MCF 10A (cell line): ENCODE results near the gene TNS3. TPM values are rescaled to one million over a fixed set of nuclear protein-coding genes. Genes with fewer than 3 reads are reported as not detected.

Experiments used
- BruUV-seq: library from RNA; stranded (reverse); fragments of 400-500 nt; replicated peaks from 2 replicates; lab custom pipeline; 2021; lab: Mats Ljungman, UMichigan
- CTCF ChIA-PET: fragments of 300-600 bp; sonication (Branson Sonifier 250); formaldehyde crosslinking; extraction: SDS; loops from one replicate; lab custom pipeline; 2021; ENCODE audit warnings: antibody characterized with exemption, inconsistent platforms; lab: Yijun Ruan, JAX
- POLR2A ChIA-PET: fragments of 300-600, 350-650 bp; sonication (Branson Sonifier 250); formaldehyde crosslinking; extraction: SDS; loops from one replicate; lab custom pipeline; 2020; ENCODE audit warnings: antibody characterized with exemption, inconsistent platforms; lab: Yijun Ruan, JAX
- DNase-seq: peaks from one replicate; pipeline ENCODE4 v3.0.0-alpha.2; 2018; ENCODE audit not compliant: unreplicated experiment
- H3K27ac Mint-ChIP-seq: one replicate; pipeline ENCODE4 v1.8.0; 2022; ENCODE audit warnings: mild to moderate bottlenecking, low read depth, mixed read lengths; ENCODE audit not compliant: unreplicated experiment
- H3K27me3 Mint-ChIP-seq: one replicate; pipeline ENCODE4 v1.8.0; 2022; ENCODE audit warnings: mixed read lengths; ENCODE audit not compliant: insufficient read depth, unreplicated experiment
- H3K36me3 Mint-ChIP-seq: one replicate; pipeline ENCODE4 v1.8.0; 2022; ENCODE audit warnings: mild to moderate bottlenecking, moderate library complexity, mixed read lengths; ENCODE audit not compliant: insufficient read depth, unreplicated experiment
- H3K4me1 Mint-ChIP-seq: one replicate; pipeline ENCODE4 v1.8.0; 2022; ENCODE audit warnings: mixed read lengths; ENCODE audit not compliant: insufficient read depth, unreplicated experiment
- H3K4me3 Mint-ChIP-seq: one replicate; pipeline ENCODE4 v1.8.0; 2022; ENCODE audit warnings: mild to moderate bottlenecking, moderate library complexity, mixed read lengths; ENCODE audit not compliant: unreplicated experiment
- H3K9me3 Mint-ChIP-seq: one replicate; pipeline ENCODE4 v1.8.0; 2022; ENCODE audit warnings: mixed read lengths; ENCODE audit not compliant: unreplicated experiment
- CTCF ChIP-seq: fragments of 200-600 bp; IDR thresholded peaks from one replicate; pipeline ENCODE4 v1.8.0; 2022; ENCODE audit warnings: antibody characterized with exemption, mild to moderate bottlenecking; ENCODE audit not compliant: unreplicated experiment
- intact Hi-C: fragments of 100-400 bp; cut with micrococcal nuclease; formaldehyde crosslinking; loops from 2 replicates; pipeline ENCODE4 v1.14.1; 2022
- total RNA-seq: library from RNA; stranded (reverse); gene quantifications from 2 replicates; pipeline ENCODE4 v1.2.3, GENCODE V29; 2022

TNS3 gene
- total RNA-seq, 1 experiment from 2014 or later = 30.1 TPM

DNA sequence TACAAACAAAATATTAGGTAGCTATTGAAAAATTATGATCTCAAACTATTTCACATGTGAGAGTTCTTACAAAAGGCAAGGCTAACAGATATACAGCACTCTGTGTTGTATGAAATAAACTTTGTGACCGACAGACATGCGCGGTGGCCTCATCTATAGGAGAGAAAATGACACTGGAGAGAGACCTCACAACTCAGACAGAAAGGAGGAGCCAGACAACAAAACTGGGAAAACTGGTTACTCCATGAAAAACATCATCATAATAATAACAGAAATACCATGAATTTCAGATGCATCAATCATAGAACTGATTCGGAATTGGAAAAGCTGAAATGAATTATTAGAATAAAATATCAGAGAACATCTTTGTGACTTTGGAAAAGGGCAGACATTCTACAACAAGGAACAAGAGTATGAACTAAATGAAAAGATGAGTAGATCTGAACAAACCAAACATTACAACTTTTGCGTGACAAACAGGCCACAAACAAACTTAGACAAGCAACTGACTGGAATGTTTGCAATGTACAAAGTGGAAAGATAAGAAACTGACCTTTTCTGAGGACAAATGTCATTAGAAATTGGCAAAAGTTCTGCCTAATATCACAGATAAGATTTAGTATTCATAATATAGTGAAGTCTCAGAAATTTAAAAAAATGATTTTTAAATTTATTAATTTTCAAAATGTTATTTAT is 69.3 kb downstream of the TNS3 start:
- no peaks in the 10 kb centered on the region for H3K9me3 Mint-ChIP-seq
- no TSS peak for BruUV-seq
- no peak overlapping the region for H3K27ac Mint-ChIP-seq
- peaks cover 24% of the 10 kb centered on the region for H3K36me3 Mint-ChIP-seq
- ChIA-PET POLR2A (no interaction called here), CTCF (interaction anchor here (0.7 to 0.9 kb wide), 3 partner anchors 17 to 58 kb away, joined by 3 to 4 read pairs (median 3); no protein-coding TSS in a partner anchor)
- H3K27me3 Mint-ChIP-seq = no peaks in the 10 kb centered on the region
- H3K4me3 Mint-ChIP-seq = no peak overlapping the region
- intact Hi-C loops = no loop called here
- DNase-seq = no peak
- H3K4me1 Mint-ChIP-seq = no peaks in the 10 kb centered on the region
- no peak for TF ChIP-seq CTCF

DNA sequence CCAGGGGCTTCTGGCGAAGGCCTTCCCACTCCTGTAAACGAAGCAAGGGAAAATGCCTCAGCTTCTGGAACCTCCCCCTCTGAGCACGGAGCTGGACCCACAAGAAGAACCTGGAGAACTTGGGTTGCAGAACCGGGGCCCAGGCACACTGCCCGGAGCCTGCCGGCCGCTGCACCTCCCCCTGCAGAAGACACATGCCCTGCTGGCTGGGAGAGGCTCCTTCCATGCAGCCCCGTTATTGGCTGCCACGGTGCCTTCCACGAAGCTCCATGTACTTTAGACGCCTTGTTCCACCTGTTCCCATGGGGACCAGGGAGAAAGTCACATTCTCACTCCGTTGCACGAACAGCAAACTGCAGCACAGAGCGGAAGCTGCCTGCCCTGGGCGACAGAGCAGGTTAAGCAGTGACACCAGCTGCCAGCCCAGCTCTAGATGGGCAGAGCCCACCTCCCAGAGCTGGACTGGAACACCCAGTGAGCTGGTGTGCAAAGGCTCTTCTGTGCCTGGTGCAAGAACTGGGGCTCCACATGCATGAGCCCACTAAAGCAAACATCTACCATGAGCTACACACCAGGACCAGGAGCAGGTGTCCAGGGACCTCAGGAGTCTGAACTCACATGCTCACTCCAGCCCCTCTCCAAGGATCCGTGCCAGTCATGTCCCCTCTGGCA is 70.1 kb downstream of the TNS3 start:
- Mint-ChIP-seq H3K4me1 (no peaks in the 10 kb centered on the region), H3K36me3 (peaks cover 16% of the 10 kb centered on the region), H3K9me3 (no peaks in the 10 kb centered on the region), H3K4me3 (no peak overlapping the region), H3K27me3 (no peaks in the 10 kb centered on the region), H3K27ac (no peak overlapping the region)
- ChIA-PET POLR2A (no interaction called here), CTCF (interaction anchor here (0.7 to 0.9 kb wide), 3 partner anchors 18 to 59 kb away, joined by 3 to 4 read pairs (median 3); no protein-coding TSS in a partner anchor)
- no TSS peak for BruUV-seq
- DNase-seq = no peak
- no peak for TF ChIP-seq CTCF
- intact Hi-C loops = no loop called here

DNA sequence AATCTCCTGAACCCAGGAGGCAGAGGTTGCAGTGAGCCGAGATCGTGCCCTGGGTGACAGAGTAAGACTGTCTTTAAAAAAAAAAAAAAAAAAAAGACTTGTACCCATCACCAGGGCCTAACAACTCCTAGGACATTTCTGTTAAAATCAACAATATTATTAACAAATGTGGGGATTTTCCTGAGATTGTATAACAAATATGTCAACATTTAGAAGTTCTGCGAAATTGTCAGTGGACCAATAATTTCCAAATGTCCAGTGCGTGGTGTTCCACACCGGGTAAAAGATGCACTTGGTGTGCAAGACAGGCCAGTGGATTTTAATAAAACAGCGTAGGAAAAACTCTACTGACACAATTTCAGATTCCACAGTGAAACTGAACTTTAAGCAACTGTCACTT is 71.1 kb downstream of the TNS3 start:
- Mint-ChIP-seq H3K9me3 (no peaks in the 10 kb centered on the region), H3K36me3 (peaks cover 14% of the 10 kb centered on the region), H3K4me1 (no peaks in the 10 kb centered on the region), H3K27ac (no peak overlapping the region), H3K27me3 (no peaks in the 10 kb centered on the region), H3K4me3 (no peak overlapping the region)
- DNase-seq = no peak
- ChIA-PET CTCF (no interaction called here), POLR2A (no interaction called here)
- BruUV-seq = no TSS peak
- TF ChIP-seq CTCF = no peak
- intact Hi-C loops = no loop called here

DNA sequence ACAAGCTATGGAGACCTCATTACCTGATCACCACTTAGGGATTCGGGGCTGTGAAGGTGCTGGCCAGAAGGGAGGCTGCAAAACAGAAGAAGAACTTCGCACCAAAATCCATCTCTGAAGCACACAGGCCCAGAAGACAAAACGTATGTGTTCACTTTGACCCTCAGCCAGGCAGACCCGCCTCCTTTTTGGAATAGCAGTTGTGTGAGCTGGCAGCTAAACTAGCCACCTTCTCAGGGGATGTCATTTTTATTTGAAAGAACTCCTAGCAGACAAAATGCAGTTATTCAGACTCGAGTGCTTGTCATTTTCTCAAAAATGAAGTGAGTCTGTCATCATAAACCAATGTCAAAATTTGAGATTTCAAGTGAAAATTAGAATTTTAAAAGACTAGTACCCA is 71.7 kb downstream of the TNS3 start:
- TF ChIP-seq CTCF = no peak
- intact Hi-C loops = no loop called here
- H3K27ac Mint-ChIP-seq = no peak overlapping the region
- no peak overlapping the region for H3K4me3 Mint-ChIP-seq
- ChIA-PET CTCF (interaction anchor here (0.7 kb wide), 1 partner anchor 11 kb away, joined by 3 read pairs; no protein-coding TSS in a partner anchor), POLR2A (no interaction called here)
- H3K36me3 Mint-ChIP-seq = peaks cover 16% of the 10 kb centered on the region
- no peaks in the 10 kb centered on the region for H3K4me1 Mint-ChIP-seq
- H3K9me3 Mint-ChIP-seq = no peaks in the 10 kb centered on the region
- BruUV-seq = no TSS peak
- DNase-seq = no peak
- no peaks in the 10 kb centered on the region for H3K27me3 Mint-ChIP-seq
